ENCODE results near the gene PIM1.
"Not testable (repeated sequence)": the region's sequence is repeated elsewhere in the genome, so short reads cannot be mapped to it uniquely, and the experiment has no call there.

PIM1 gene

GRCh38 chr6:37169496-37170272 is at the start of gene PIM1:
TSS of gene PIM1 (plus strand) at chr6:37170152. CDS start at chr6:37170576, 424 bp downstream.
- peak; percentile 96 for DNase-seq (ENCODE audit: low spot score)

GRCh38 chr6:37121556-37121955 is 48.4 kb upstream of the PIM1 start:
- DNase-seq (ENCODE audit: low spot score), result no peak

GRCh38 chr6:37122861-37123260 is 47.1 kb upstream of the PIM1 start:
- DNase-seq (ENCODE audit: low spot score), result no peak

DNA sequence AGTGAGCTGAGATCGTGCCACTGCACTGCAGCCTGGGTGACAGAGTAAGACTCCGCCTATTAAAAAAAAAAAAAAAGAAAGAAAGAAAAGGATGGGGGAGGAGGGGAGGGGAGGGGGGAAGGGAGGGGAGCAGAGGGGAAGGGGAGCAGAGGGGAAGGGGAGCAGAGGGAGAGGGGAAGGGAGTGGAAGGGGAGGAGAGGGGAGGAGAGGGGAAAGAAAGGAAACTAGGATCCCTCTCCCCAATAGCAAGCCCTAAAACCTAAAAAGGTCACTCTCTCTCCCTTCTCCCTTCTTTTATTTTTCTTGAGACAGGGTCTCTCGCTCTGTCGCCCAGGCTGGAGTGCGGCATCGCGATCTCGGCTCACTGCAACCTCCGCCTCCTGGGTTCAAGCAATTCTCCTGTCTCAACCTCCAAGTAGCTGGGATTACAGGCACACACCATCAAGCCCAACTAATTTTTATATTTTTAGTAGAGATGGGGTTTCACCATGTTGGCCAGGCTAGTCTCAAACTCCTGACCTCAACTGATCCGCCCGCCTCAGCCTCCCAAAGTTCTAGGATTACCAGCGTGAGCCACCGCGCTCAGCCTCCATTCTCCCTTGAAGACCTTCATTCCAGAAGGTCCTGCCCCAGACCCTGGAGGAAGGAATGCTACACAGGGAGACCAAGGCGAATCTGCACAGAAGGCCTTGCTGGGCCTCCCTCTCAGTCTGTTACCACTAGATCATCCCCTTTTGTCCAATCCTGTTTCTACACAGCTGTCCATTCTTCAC is 45.8 kb upstream of the PIM1 start:
- DNase-seq (ENCODE audit: low spot score), result no peak

DNA sequence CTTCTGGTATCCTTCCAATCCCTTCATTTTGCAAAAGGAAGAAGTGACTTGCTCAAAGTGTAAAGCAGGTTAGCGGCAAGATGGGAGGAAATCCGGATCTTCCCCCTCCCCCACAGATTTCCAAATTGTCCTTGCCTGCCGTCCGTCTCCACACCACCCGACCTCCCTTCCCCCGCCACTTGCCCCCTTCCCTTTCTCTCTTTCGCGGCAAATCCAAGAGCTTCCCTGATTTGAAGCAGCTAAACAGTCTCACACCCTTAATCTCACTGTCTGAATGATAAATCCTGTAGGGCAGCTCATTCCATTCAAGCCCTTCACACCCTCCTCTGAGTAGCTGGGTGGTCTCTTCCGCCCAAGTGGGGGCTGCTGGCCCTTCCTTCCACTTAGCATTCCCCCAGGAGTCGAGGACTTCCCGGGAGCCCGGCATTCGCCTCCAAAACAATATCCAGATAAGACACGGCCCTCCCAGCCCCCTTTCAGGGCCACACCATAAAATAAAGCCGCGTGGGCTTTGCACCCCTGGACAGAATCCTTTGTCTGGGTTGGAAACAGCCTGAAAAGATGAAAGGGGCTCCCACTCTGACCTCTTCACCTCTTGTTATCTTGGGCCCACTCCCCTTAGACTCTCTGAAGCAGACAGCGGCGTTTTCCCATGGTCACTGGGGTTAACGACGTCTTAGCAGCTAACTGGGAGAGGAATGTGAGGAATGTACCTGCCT is 44.0 kb upstream of the PIM1 start:
- DNase-seq (ENCODE audit: low spot score), result peak; percentile 56

- DNase-seq (ENCODE audit: low spot score), result no peak
Measured at GRCh38 chr6:37126493-37126958, 43.4 kb upstream of the PIM1 start.

- no peak for DNase-seq (ENCODE audit: low spot score)
Measured at GRCh38 chr6:37126961-37127616, 42.9 kb upstream of the PIM1 start.

DNA sequence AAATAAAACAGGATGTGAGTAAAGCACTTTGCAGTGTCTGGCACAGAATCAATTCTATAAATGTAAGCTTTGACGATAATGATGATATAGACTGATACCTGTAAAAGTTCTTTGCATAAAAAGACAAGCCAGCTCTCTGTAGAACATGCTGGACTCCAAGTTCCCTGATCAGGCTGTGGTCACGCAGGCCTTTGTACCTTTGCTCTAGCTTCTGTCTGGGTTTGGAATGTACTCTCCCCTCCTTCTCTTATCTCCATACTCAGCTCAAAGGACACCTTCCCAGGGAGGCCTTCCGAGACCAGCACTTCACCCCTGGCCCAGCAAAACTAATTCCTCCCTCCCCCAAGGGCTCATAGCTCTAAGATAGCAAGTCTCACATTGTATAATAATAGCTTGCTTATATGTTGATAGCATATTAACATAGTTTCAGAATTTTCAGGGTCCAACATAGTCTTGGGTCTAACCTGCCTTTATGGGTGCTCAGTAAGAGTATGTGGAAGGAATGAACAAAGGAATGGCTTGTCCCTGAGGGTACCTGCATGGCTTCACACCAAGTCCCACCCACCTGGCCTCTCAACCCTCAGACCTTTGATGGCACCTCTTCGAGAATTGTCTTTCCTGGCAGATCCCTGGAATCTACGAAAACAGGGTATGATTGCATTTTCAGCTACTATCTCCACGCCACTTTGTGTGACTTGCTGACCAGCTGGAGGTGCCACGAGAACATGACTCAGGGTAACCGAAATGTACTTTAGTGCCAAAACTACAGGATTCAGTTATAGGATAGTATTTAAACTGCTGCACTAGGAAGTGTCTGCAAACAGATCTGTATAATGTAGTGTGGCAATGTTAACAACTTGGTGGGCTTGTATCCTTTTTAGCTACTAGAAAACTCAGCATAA is 41.7 kb upstream of the PIM1 start:
- no peak for DNase-seq (ENCODE audit: low spot score)

DNA sequence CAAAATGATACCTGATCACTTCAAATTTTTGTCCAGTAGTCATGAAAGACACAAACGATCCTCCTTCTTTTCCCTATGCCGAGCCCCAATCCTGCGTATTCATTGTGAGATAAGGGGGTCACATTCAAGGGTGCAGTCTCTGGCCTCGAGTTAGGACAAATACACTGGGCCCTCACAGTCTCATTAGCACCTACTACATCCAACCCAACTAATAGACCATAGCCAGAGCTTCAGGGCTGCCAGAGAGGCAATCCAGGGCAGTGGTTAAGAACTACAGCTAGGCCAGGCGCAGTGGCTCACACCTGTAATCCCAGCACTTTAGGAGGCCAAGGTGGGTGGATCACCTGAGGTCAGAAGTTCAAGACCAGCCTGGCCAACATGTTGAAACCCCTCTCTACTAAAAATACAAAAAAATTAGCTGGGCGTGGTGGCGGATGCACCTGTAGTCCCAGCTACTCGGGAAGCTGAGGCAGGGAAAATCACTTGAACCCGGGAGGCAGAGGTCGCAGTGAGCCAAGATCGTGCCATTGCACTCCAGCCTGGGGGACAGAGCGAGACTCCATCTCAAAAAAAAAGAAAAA is 41.0 kb upstream of the PIM1 start:
- not testable (repeated sequence) for DNase-seq (ENCODE audit: low spot score)

GRCh38 chr6:37129566-37129965 is 40.4 kb upstream of the PIM1 start:
- DNase-seq (ENCODE audit: low spot score), result no peak

DNA sequence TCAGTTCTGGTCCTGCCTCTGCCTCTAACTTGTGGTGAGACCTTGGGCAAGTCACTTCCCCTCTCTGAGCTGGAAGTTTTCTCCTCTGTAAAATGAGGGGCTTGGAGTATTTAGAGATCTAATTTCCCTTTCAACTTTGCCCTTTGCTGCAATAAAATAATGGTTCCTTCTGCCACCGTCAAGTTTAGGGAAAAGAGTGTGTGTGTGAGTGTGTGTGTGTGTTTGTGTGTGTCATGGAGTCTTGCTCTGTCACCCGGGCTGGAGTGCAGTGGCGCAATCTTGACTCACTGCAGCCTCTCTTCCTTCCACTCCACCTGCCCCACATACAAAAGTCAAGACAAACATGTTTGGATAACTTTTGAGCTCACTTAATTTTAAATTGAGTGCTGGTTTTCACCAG is 39.2 kb upstream of the PIM1 start:
- DNase-seq (ENCODE audit: low spot score), result peak; percentile 78

DNA sequence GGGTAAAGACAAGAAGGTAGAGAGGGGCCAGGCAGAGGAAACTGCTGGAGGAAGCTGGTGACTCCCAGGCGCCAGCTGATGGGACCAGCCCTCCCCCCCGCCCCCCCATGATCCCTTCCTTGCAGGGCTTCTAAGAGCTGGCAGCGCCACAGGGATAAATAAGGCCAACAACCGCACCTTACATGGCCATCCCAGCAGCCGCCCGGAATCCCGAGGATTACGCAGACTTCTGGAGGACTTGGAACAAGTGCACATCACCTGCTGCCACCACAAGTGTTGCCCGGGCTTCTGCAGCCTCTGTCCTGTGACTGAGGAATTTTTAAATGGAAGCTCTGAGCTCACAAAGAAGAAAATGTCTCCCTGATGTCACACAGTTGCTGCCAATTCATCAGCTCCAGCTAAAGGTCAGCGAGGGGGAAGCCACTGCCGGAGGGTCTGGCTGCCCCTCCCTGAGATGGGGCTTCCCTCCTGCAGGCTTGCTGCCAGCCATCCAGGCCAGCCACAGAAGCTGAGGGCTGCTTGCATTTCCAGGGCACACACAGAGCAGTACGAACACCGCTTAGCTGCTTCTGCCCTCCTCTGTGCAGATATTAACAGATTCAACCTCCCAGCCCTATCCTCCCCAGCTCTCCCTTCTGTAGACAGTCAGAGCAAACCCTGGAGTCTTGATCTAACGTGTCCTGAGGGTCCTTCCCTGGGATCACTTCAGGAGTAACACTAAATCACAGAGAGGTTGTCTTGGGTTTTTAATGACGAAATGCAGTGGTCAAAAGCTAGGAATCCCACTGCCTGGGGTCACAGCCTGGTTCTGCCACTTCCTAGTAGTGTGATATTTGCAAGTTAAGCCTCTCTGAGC is 38.6 kb upstream of the PIM1 start:
- DNase-seq (ENCODE audit: low spot score), result peak; percentile 83

GRCh38 chr6:37131960-37132253 is 38.0 kb upstream of the PIM1 start:
- DNase-seq (ENCODE audit: low spot score), result no peak

DNA sequence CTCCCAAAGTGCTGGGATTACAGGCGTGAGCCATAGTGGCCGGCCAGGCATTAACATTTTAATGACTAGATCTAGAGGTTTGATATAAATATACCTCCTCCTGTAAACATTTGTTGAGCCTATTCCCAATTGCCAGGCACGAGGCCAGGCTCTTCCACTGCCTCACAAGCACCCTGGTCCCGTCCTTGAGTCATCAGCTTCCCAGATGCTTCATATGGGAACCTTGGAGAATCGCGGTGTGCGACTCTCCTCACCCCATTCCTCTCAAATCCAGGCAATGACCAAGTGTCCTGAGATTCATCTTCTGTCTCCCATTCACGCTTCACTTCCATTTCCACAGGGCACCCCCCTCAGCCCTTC is 35.9 kb upstream of the PIM1 start:
- DNase-seq (ENCODE audit: low spot score), result peak; percentile 89

DNA sequence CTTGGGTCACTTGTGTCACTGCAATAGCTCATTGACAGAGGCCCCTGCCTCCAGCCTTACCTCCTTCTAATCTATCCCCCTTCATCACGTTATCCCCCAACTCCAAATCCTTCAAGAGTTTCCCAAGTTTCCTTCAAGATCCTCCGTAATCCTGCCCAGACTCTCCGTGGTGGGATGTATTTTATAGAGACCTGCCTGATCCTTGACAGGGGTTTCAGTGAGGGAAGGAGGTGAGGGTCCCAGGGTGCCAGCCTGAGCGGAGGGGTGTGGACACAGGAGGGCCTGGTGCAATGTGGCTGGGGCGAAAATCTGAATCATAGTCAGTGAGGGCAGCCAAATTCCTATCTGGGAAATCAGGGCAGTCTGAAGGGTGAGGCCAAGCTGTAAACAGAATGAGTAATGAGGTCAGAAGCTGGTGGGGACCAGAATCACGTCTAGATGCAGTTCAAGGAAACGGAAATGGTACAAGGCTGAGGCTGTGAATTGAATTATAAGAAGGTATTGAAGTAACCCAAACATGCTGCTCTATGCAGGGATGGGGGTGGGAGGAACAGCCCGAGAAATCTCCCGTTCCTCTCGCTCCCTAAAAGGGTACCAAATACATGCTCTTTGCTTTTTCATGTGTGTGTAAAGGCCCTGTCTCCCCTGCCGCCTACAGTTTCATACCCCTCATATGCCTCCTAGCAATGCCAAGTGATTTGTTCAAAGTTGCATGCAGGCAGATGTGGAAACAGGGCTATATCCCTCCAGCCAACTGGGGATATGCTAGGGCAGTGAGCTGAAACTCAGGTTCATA is 35.4 kb upstream of the PIM1 start:
- DNase-seq (ENCODE audit: low spot score), result peak; percentile 98

- no peak for DNase-seq (ENCODE audit: low spot score)
Measured at GRCh38 chr6:37135835-37136694, 33.9 kb upstream of the PIM1 start.

DNA sequence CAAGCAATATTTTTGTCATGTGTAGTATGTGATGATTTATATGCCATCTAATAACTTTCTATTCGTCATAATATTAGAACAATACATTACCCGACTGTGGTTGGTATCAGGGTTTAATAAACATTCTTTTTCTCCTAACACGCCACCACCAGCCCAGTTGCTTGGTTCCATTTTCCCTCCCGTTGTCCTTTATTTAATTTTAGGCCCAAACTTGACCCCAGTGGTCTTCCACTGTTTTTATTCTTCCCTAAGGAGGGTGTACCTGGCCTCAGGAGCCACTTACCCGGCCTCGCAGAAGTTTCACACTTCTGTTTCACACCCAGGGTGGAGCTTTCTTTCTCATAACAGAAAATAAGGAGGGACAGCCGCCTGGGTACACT is 33.1 kb upstream of the PIM1 start:
- no peak for DNase-seq (ENCODE audit: low spot score)
